HepG2 (cell line): ENCODE data around the gene MYL6. TPM values are rescaled to one million over a fixed set of nuclear protein-coding genes. Genes with fewer than 3 reads are reported as not detected.

ENCODE experiments used
- ATAC-seq: fragments of 200-7000 bp; cut with Tn5 transposase; 3 replicates; pipeline ENCODE4 v1.9.1; 2020; ENCODE audit warnings: mild to moderate bottlenecking, moderate library complexity
- BruUV-seq: library from RNA; stranded (reverse); fragments of 400-500 nt; replicated peaks from 2 replicates; lab custom pipeline; 2021; lab: Mats Ljungman, UMichigan
- CTCF ChIA-PET: fragments of 300-600 bp; formaldehyde crosslinking; extraction: SDS; loops from one replicate; lab custom pipeline; 2021; ENCODE audit warnings: low total read pairs, inconsistent platforms, low intra/inter-chr PET ratio; lab: Yijun Ruan, JAX
- POLR2A ChIA-PET: fragments of 350-600 bp; sonication (Branson Sonifier 250); formaldehyde crosslinking; loops from one replicate; lab custom pipeline; 2020; ENCODE audit warnings: antibody characterized with exemption, inconsistent platforms; lab: Yijun Ruan, JAX
- DNase-seq: peaks from one replicate; pipeline ENCODE4 v3.0.0-alpha.2; 2015; ENCODE audit warnings: low spot score
- FAIRE-seq: peaks from 3 replicates; lab custom pipeline; 2011; peaks lifted over from hg19 to GRCh38; lab: Jason Lieb, UNC
- H2AFZ ChIP-seq: one replicate; pipeline ENCODE4 v1.6.1; 2011; ENCODE audit warnings: low read length, inconsistent platforms
- H3K27ac ChIP-seq: fragments of 300-600 bp; 3 replicates; pipeline ENCODE4 v1.8.0; 2011; ENCODE audit warnings: mixed run types, mild to moderate bottlenecking, mixed read lengths, low read length, inconsistent platforms; ENCODE audit not compliant: insufficient read depth; ENCODE audit errors: extremely low read length
- H3K27me3 ChIP-seq, 2 experiments: fragments of 200-600 bp in 1 of 2; 2 replicates in 1 of 2; 3 replicates in 1 of 2; pipeline versions ENCODE4 v1.6.0 to v1.8.0; 2011; ENCODE audit warnings: low read length in 2 of 2, mild to moderate bottlenecking in 2 of 2, moderate library complexity in 2 of 2, inconsistent platforms in 1 of 2; ENCODE audit not compliant: insufficient read depth in 2 of 2, control insufficient read depth in 1 of 2
- H3K36me3 ChIP-seq, 2 experiments: fragments of 200-600 bp in 1 of 2; replicated peaks in 1 of 2; 2 replicates in 1 of 2; 3 replicates in 1 of 2; pipeline versions ENCODE4 v1.5.1 to v1.8.0; 2011; ENCODE audit warnings: low read length in 2 of 2, inconsistent platforms in 1 of 2; ENCODE audit not compliant: insufficient read depth in 2 of 2, control insufficient read depth in 1 of 2
- H3K4me1 ChIP-seq: 2 replicates; pipeline ENCODE4 v1.5.1; 2012; ENCODE audit warnings: low read length, inconsistent platforms; ENCODE audit not compliant: insufficient read depth
- H3K4me2 ChIP-seq: 2 replicates; pipeline ENCODE4 v1.6.0; 2011; ENCODE audit warnings: low read depth, low read length, inconsistent platforms
- H3K4me3 ChIP-seq, 3 experiments: fragments of 200-600 bp in 1 of 3; sonication (generic), shearing (Covaris generic) in 1 of 3; replicated peaks in 1 of 3; 2 replicates each; pipeline ENCODE4 v1.5.1; 2011 to 2016; ENCODE audit warnings: low read length in 3 of 3, inconsistent platforms in 2 of 3, low read depth in 2 of 3, mild to moderate bottlenecking in 2 of 3, control low read depth in 1 of 3, mixed read lengths in 1 of 3; ENCODE audit not compliant: insufficient read depth in 1 of 3
- H3K79me2 ChIP-seq: one replicate; pipeline ENCODE4 v1.6.1; 2011; ENCODE audit warnings: low read length, inconsistent platforms; ENCODE audit not compliant: insufficient read depth
- H3K9ac ChIP-seq: 2 replicates; pipeline ENCODE4 v1.6.0; 2011; ENCODE audit warnings: mild to moderate bottlenecking, low read depth, low read length, inconsistent platforms; ENCODE audit not compliant: insufficient read depth
- H3K9me3 ChIP-seq: 2 replicates; pipeline ENCODE4 v1.5.1; 2012; ENCODE audit warnings: mild to moderate bottlenecking, low read length
- H4K20me1 ChIP-seq: 2 replicates; pipeline ENCODE4 v1.6.0; 2011; ENCODE audit warnings: inconsistent platforms, mild to moderate bottlenecking, low read length, moderate library complexity; ENCODE audit not compliant: insufficient read depth
- CBFB ChIP-seq: sonication (generic); formaldehyde crosslinking; IDR thresholded peaks from 2 replicates; pipeline ENCODE4 v1.4.0; 2020; ENCODE audit warnings: missing genetic modification reagents
- CREB1 ChIP-seq, 2 experiments: fragments of 450-650 bp in 1 of 2; IDR thresholded peaks; 2 replicates each; pipeline ENCODE4 v1.6.1; 2016 to 2017; ENCODE audit warnings: control low read depth in 1 of 2, mild to moderate bottlenecking in 1 of 2, missing compliant biosample characterization in 1 of 2, missing genetic modification characterization in 1 of 2
- GABPA ChIP-seq, 2 experiments: IDR thresholded peaks; 2 replicates each; pipeline ENCODE4 v1.6.1; 2011 to 2016; ENCODE audit warnings: low read depth in 2 of 2, low read length in 1 of 2, missing biosample characterization in 1 of 2, missing genetic modification characterization in 1 of 2
- GMEB1 ChIP-seq: sonication (generic); formaldehyde crosslinking; IDR thresholded peaks from 2 replicates; pipeline ENCODE4 v1.5.1; 2020; ENCODE audit warnings: missing genetic modification reagents, mild to moderate bottlenecking, borderline replicate concordance
- HNRNPL ChIP-seq: fragments of 200-400 bp; formaldehyde crosslinking; IDR thresholded peaks from 2 replicates; pipeline ENCODE4 v1.6.1; 2017; ENCODE audit warnings: mild to moderate bottlenecking, low read depth, low read length
- KLF16 ChIP-seq, 2 experiments: sonication (generic) in 1 of 2; formaldehyde crosslinking in 1 of 2; IDR thresholded peaks; 2 replicates each; pipeline versions ENCODE4 v1.6.1 to v1.8.0; 2016 to 2023; ENCODE audit warnings: missing genetic modification reagents in 2 of 2, missing compliant biosample characterization in 1 of 2
- MED1 ChIP-seq: sonication (generic); formaldehyde crosslinking; IDR thresholded peaks from 2 replicates; pipeline ENCODE4 v1.4.0; 2020; ENCODE audit warnings: missing genetic modification reagents
- MLXIP ChIP-seq: sonication (generic); formaldehyde crosslinking; IDR thresholded peaks from 2 replicates; pipeline ENCODE4 v1.9.0; 2021; ENCODE audit warnings: missing genetic modification reagents, borderline replicate concordance
- NFRKB ChIP-seq: fragments of 450-650 bp; IDR thresholded peaks from 2 replicates; pipeline ENCODE4 v1.6.1; 2017
- NFYB ChIP-seq: sonication (generic); formaldehyde crosslinking; IDR thresholded peaks from 2 replicates; pipeline ENCODE4 v1.4.0; 2020; ENCODE audit warnings: missing genetic modification reagents
- NR2C2 ChIP-seq: sonication (generic); formaldehyde crosslinking; IDR thresholded peaks from 2 replicates; pipeline ENCODE4 v1.4.0; 2020; ENCODE audit warnings: missing genetic modification reagents, mild to moderate bottlenecking, moderate library complexity, borderline replicate concordance
- TBX2 ChIP-seq: sonication (generic); formaldehyde crosslinking; IDR thresholded peaks from 2 replicates; pipeline ENCODE4 v1.5.0; 2020; ENCODE audit warnings: missing genetic modification reagents, mild to moderate bottlenecking, borderline replicate concordance
- ZBTB1 ChIP-seq: sonication (generic); formaldehyde crosslinking; IDR thresholded peaks from 2 replicates; pipeline ENCODE4 v1.4.0; 2020; ENCODE audit warnings: missing genetic modification reagents, borderline replicate concordance
- ZFX ChIP-seq: sonication (generic); formaldehyde crosslinking; IDR thresholded peaks from 2 replicates; pipeline ENCODE4 v1.4.0; 2020; ENCODE audit warnings: mild to moderate bottlenecking, low read depth, missing genetic modification reagents, moderate library complexity
- ZNF383 ChIP-seq: sonication (generic); formaldehyde crosslinking; IDR thresholded peaks from 2 replicates; pipeline ENCODE4 v1.4.0; 2020; ENCODE audit warnings: missing genetic modification reagents, mild to moderate bottlenecking, borderline replicate concordance
- ZNF451 ChIP-seq: sonication (generic); formaldehyde crosslinking; IDR thresholded peaks from 2 replicates; pipeline ENCODE4 v1.5.0; 2020; ENCODE audit warnings: mild to moderate bottlenecking, missing genetic modification reagents
- ZSCAN21 ChIP-seq: sonication (generic); formaldehyde crosslinking; IDR thresholded peaks from 2 replicates; pipeline ENCODE4 v1.8.0; 2022; ENCODE audit warnings: mild to moderate bottlenecking, missing genetic modification reagents, moderate library complexity, borderline replicate concordance
- WGBS: methylation state at CpG from one replicate; pipeline ENCODE4 v1.1.6; 2017; ENCODE audit warnings: low lambda C conversion rate; 5-methylcytosine and 5-hydroxymethylcytosine counted together
- in situ Hi-C: cut with HindIII; loops from 2 replicates; pipeline ENCODE4 v1.10.0; 2017; ENCODE audit warnings: low pct_unique_long_range_greater_than_20kb; ENCODE audit not compliant: extremely low pct_ligation_motif_present
- intact Hi-C: fragments of 100-400 bp; cut with micrococcal nuclease; formaldehyde crosslinking; loops from one replicate; pipeline ENCODE4 v1.10.0; 2022; ENCODE audit not compliant: unreplicated experiment
- polyA plus RNA-seq, 8 experiments: library from polyadenylated mRNA; depleted of rRNA in 3 of 8; stranded (reverse) in 7 of 8; unstranded in 1 of 8; fragments of >200 nt; fragmentation: Illumina TruSeq in 4 of 8; extraction: Trizol in 4 of 8; gene quantifications; 2 replicates each; pipeline versions ENCODE4 v1.2.1 to v1.2.3, GENCODE V29; 2011 to 2016; ENCODE audit warnings: low read depth in 4 of 8, missing spikeins in 1 of 8, mixed read lengths in 1 of 8; ENCODE audit not compliant: insufficient read depth in 1 of 8
- total RNA-seq, 5 experiments: library from RNA; depleted of rRNA; stranded (reverse); fragments of >200 nt; fragmentation: Illumina TruSeq; extraction: Trizol; gene quantifications; 2 replicates each; pipeline ENCODE4 v1.2.3, GENCODE V29; 2016; ENCODE audit warnings: low read depth in 1 of 5

Gene MYL6
- total and polyA plus RNA-seq, 2 of the 13 experiments (the other 11 are each of a cell fraction or from before 2014, with no cell fraction given) = 1,127 to 1,192 TPM

GRCh38 chr12:56120158-56120846 lies 37.9 kb upstream of the MYL6 start (continued):
- TF ChIP-seq NR2C2 = no peak

GRCh38 chr12:56121204-56121870 lies 36.8 kb upstream of the MYL6 start:
- Histone ChIP-seq H3K9me3 (no peaks in the 10 kb centered on the region), H3K27me3 (no peaks in the 10 kb centered on the region; a peak in 1 of 5 replicates), H3K9ac (no peak overlapping the region), H3K27ac (peak overlapping the region; percentile 27), H2AFZ (no peak overlapping the region), H3K4me1 (peaks cover 77% of the 10 kb centered on the region), H3K79me2 (peaks cover 15% of the 10 kb centered on the region), H3K4me2 (no peak overlapping the region), H3K4me3 (no peak overlapping the region), H3K36me3 (0 out of 5 replicates have a peak, but pooled peaks cover 0 to 4% of the 10 kb centered on the region in 2 experiments), H4K20me1 (no peaks in the 10 kb centered on the region)
- in situ Hi-C loops (loop anchor here (5.0 kb wide), 1 partner anchor 36 kb away; the partner anchor contains the start of gene MYL6), intact Hi-C loops (no loop called here)
- WGBS = 74% methylated on average over 10 of the region's 11 CpGs
- CTCF ChIA-PET = no interaction called here
- no peak for DNase-seq
- FAIRE-seq = no peak
- POLR2A ChIA-PET = interaction anchor here (1.0 to 1.2 kb wide), 2 partner anchors 18 to 39 kb away, joined by 3 read pairs; partner anchors contain the start of gene PA2G4
- no TSS peak for BruUV-seq
- no peak for ATAC-seq
- no peak for TF ChIP-seq GMEB1 (CRISPR knock-in tag)
- no peak for TF ChIP-seq KLF16 (CRISPR knock-in tag; IDR thresholded peaks at IDR 0.05)
- TF ChIP-seq ZFX = no peak
- TF ChIP-seq ZNF451 (CRISPR knock-in tag) = no peak
- TF ChIP-seq CREB1 (IDR thresholded peaks at IDR 0.05) = no peak
- no peak for TF ChIP-seq CREB1 (CRISPR knock-in tag; IDR thresholded peaks at IDR 0.05)
- TF ChIP-seq MED1 (CRISPR knock-in tag) = no peak
- TF ChIP-seq GABPA (IDR thresholded peaks at IDR 0.05; ENCODE audit: low read depth, low read length) = no peak
- no peak for TF ChIP-seq GABPA (CRISPR knock-in tag; IDR thresholded peaks at IDR 0.05; ENCODE audit: low read depth)
- TF ChIP-seq CBFB (CRISPR knock-in tag) = no peak
- TF ChIP-seq NFRKB = no peak
- no peak for TF ChIP-seq ZSCAN21
- TF ChIP-seq TBX2 = no peak
- TF ChIP-seq ZBTB1 = no peak
- no peak for TF ChIP-seq MLXIP (CRISPR knock-in tag)
- TF ChIP-seq ZNF383 (CRISPR knock-in tag) = no peak
- TF ChIP-seq NFYB = 0 out of 2 replicates have a peak, but pooled peaks have one; percentile 12
- TF ChIP-seq HNRNPL = 0 out of 2 replicates have a peak, but pooled peaks have one; percentile 54
